ENCODE data around the gene APPL2.

DNA sequence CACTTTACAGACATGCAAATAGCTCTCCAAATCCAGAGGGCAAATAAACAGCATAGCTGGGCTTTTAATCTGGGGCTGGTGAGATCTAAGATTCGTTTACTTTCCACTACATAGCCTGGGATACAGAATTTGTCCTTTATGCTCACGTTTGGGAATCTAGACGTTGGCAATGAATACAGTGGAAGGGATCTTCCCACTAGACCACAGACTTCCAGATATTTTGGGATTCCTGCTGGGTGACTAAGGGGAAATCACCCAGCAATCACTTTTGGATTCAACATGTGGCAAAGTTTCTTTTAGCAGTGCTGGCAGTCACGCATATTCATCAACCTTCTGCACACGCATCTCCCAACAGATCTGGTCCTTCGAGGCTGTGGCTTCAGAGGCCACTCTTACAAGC, 23.5 kb downstream of the APPL2 start:
- TF ChIP-seq, protein P1, sequence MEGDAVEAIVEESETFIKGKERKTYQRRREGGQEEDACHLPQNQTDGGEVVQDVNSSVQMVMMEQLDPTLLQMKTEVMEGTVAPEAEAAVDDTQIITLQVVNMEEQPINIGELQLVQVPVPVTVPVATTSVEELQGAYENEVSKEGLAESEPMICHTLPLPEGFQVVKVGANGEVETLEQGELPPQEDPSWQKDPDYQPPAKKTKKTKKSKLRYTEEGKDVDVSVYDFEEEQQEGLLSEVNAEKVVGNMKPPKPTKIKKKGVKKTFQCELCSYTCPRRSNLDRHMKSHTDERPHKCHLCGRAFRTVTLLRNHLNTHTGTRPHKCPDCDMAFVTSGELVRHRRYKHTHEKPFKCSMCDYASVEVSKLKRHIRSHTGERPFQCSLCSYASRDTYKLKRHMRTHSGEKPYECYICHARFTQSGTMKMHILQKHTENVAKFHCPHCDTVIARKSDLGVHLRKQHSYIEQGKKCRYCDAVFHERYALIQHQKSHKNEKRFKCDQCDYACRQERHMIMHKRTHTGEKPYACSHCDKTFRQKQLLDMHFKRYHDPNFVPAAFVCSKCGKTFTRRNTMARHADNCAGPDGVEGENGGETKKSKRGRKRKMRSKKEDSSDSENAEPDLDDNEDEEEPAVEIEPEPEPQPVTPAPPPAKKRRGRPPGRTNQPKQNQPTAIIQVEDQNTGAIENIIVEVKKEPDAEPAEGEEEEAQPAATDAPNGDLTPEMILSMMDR (IDR thresholded peaks at IDR 0.05) = no peak
- TF ChIP-seq POLR2A (IDR thresholded peaks at IDR 0.05) (no peak), EP300 (IDR thresholded peaks at IDR 0.05) (no peak)

Data from tibial nerve (tissue), 4 donors.